AG09319 (cell line): ENCODE data around the gene MOSMO.

ENCODE experiments used
- DNase-seq: peaks from one replicate; pipeline ENCODE4 v3.0.0-alpha.2; 2010; ENCODE audit warnings: low read depth; ENCODE audit errors: extremely low read depth
- TF ChIP-seq, protein P1 (sequence below): IDR thresholded peaks from 2 replicates; pipeline ENCODE4 v1.5.1; 2011; ENCODE audit warnings: low read depth, mild to moderate bottlenecking, inconsistent platforms, low read length, moderate library complexity

The MOSMO gene

DNA sequence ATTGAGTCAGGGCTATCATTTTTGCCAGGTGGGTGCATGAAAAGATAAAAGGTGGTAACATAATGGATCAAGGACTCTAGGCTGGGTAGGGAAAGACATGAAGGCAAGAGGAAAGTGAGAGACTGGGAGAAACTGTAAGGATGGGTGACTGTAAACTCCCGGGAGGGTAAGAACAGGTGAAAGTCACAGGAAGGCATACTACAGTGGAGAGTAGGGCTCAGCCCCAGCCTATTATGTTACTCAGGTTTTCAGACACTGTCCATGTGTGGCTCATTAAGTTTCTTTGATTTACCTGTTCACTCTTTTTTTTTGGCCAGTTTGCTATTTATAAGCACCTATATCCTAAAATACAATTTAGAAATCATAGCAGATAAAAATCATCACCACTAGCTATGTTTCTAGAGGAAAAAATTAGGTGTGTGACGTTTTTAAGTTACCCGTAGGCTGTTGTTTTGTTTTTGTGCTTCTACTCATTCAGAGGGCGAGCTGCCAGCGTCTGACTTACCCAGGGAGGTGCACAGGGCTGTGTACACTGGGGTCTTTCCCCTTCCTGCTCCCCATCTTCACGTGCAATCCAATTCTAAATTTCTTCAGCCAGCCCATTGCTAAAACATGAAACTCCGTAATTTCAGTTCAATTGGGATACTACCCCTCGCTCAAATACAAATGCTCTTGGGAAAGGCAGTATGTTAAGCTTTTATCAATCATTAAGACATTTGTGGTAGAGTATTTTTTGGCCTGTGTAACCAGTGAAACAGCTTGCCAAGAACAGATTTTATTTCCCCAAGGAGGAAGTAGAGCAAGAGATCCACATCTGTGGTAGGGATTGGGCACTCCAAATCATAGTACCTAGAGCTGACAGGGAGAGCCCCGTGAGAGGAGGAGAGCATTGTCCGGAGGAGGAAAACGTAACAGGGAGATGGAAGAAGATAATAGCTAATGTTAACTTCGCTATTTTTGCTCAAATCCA lies 62.7 kb downstream of the MOSMO start:
- DNase-seq, result no peak
- TF ChIP-seq, protein P1, sequence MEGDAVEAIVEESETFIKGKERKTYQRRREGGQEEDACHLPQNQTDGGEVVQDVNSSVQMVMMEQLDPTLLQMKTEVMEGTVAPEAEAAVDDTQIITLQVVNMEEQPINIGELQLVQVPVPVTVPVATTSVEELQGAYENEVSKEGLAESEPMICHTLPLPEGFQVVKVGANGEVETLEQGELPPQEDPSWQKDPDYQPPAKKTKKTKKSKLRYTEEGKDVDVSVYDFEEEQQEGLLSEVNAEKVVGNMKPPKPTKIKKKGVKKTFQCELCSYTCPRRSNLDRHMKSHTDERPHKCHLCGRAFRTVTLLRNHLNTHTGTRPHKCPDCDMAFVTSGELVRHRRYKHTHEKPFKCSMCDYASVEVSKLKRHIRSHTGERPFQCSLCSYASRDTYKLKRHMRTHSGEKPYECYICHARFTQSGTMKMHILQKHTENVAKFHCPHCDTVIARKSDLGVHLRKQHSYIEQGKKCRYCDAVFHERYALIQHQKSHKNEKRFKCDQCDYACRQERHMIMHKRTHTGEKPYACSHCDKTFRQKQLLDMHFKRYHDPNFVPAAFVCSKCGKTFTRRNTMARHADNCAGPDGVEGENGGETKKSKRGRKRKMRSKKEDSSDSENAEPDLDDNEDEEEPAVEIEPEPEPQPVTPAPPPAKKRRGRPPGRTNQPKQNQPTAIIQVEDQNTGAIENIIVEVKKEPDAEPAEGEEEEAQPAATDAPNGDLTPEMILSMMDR, result no peak

DNA sequence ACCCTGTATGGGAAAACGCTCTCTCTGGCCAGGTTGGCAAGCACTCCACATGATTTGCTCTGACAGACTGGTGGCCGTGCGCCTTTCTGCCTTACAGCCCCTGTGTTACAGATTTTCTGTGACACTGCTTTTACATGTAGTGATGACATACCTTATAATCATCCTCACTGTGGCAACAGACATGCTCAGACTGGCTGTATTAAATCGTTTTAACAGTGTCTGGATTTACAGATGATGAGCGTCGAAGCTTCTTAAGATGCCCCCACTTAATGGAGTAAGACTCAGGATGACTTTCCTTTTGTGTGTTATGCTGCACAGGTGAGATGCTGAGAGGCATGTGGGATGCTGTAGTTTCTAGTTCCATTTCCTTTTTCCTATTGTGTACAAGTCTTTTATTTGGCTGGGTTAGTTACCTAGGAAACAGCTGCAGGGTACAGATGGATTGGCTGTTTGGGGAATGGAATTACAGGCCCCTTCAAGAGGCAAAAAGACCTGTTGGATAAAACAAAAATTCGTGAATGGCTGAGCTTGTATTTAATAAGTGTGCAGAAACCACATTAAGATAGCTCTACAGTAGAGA lies 63.5 kb downstream of the MOSMO start:
- no peak for DNase-seq

DNA sequence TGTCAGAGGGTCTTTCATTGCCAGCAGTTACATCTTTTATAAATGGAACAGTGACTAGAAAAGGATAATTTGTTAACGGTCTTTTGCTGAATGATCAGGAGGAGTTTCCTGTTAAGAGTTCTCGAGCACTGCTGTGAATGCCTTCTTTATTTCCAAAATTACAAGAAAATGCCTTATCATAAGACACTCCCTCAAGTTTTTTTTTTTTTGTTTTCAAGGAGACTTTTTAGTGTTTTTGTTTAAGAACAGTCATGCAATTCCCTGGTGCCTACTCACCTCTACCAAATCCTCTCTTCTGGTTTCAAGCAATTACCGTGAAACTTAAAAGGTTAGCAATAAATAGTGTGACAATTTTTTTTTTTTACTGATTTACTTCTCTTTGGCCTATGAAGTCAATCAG lies 65.4 kb downstream of the MOSMO start:
- TF ChIP-seq, protein P1, result no peak
- DNase-seq, result no peak

More for the DNA sequence above, 63.5 kb downstream of the MOSMO start:
- TF ChIP-seq, protein P1, result no peak

DNA sequence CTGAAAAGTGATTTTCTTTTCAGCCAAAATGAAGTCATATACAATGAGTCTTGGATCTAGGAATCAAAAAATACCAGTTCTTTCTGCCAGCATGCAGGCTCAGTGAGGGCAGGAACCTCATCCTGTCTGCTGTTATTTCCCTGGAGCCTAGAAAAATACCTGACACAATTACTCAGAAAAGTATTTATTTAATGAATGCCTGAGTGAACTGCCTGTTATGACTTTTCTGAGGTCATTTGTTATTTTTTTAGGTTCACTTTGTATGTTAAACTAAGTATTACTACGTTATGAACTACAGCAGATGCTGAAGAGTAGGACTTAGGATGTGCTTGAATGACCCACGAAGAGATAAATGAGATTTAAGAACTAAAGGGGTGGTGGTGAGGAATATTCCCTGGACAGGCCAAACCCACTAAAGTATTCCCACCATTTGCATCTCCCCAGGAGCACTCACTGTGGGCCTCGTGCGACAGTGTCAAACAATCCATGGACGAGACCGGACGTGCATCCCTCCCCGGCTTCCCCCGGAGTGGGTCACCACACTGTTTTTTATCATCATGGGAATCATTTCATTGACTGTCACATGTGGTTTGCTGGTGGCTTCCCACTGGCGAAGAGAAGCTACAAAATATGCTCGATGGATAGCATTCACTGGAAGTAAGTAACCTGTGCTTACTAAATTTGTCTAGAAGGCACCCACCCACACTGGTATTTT lies 67.3 kb downstream of the MOSMO start:
- DNase-seq, result no peak
- TF ChIP-seq, protein P1, result no peak

DNA sequence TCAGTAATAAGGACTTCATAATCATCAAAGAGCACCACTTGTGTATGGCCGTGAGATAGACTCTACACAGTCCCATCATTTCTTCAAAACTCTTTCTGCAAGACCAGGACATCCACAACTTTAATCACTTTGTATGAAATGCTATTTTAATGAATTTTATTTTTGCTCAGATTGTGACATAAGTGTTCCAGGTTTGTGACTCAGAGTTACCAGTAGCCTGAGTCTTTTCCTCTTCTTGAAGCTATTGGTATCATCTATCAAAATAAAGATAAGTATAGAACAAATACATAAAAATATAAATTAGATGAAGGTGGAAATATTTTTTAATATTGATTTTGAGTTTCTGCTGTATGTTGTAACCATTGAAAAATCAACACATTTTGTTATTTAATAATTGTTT lies 67.9 kb downstream of the MOSMO start:
- TF ChIP-seq, protein P1, result no peak

DNA sequence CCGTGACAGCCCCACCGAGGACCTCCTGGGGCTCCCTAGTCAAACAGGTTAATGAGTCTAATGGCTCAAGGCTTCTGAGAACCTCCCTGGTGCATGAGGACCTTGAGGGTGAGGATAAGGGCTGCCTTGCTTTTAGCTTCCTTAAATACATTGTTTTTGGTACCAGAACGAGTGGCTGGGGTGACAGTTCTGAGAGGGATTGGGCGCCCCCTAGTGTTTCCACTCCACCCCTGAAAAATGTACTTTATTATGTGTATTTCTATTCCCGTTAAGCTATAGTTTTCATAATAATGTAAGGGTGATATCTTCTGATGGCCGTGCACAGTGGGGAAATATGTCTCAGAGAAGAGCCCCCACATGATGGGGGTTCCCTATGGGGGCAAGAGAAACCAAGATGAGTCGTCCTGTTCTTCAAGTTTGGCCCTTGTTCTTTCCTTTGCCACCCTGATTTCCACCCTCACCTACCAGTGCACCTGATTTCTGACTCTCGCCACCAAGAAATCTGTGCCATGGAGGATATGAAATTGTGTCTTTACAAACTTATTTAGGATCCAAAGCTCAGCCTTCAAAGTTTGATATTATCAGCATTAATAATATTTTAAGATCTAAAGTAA lies 69.9 kb downstream of the MOSMO start:
- peak; percentile 32 for DNase-seq
- TF ChIP-seq, protein P1, result peak; percentile 80

More for the DNA sequence above, 67.9 kb downstream of the MOSMO start:
- no peak for DNase-seq
